ENCODE data around the gene TK1.
A peak's percentile ranks its signal among the peaks of the same experiment; 100 is the strongest.

TK1 gene

DNA sequence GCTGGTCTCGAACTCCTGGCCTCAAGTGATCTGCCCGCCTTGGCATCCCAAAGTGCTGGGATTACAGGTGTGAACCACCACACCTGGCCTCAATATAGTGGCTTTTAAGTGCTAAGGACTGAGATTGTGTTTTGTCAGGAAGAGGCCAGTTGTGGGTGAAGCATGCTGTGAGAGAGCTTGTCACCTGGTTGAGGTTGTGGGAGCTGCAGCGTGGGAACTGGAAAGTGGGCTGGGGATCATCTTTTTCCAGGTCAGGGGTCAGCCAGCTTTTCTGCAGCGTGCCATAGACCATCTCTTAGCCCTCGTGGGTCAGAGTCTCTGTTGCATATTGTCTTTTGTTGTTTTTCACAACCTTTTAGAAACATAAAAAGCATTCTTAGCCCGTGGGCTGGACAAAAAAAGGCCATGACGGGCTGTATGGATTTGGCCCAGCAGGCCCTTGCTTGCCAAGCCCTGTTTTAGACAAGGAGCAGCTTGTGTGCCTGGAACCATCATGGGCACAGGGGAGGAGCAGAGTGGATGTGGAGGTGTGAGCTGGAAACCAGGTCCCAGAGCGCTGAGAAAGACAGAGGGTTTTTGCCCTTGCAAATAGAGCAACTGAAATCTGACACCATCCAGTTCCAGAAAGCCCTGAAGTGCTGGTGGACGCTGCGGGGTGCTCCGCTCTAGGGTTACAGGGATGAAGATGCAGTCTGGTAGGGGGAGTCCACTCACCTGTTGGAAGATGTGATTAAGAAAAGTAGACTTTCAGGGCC, 32.7 kb upstream of the TK1 start:
- DNase-seq (ENCODE audit: low read depth in 2 of 2) = no peak

DNA sequence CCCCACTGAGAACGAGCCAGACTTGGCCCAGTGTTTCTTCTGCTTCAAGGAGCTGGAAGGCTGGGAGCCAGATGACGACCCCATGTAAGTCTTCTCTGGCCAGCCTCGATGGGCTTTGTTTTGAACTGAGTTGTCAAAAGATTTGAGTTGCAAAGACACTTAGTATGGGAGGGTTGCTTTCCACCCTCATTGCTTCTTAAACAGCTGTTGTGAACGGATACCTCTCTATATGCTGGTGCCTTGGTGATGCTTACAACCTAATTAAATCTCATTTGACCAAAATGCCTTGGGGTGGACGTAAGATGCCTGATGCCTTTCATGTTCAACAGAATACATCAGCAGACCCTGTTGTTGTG, 27.8 kb upstream of the TK1 start:
- DNase-seq (ENCODE audit: low read depth in 2 of 2) = no peak

DNA sequence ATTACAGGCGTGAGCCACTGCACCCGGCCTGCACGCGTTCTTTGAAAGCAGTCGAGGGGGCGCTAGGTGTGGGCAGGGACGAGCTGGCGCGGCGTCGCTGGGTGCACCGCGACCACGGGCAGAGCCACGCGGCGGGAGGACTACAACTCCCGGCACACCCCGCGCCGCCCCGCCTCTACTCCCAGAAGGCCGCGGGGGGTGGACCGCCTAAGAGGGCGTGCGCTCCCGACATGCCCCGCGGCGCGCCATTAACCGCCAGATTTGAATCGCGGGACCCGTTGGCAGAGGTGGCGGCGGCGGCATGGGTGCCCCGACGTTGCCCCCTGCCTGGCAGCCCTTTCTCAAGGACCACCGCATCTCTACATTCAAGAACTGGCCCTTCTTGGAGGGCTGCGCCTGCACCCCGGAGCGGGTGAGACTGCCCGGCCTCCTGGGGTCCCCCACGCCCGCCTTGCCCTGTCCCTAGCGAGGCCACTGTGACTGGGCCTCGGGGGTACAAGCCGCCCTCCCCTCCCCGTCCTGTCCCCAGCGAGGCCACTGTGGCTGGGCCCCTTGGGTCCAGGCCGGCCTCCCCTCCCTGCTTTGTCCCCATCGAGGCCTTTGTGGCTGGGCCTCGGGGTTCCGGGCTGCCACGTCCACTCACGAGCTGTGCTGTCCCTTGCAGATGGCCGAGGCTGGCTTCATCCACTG, 27.3 kb upstream of the TK1 start, which contains the start of gene BIRC5:
Gene BIRC5 (plus strand): TSS at position 238 of the 690 bp plus-strand sequence. CDS start 64 bp downstream, at position 302.
- DNase-seq (ENCODE audit: low read depth in 2 of 2) = peak; percentile 64 to 65

DNA sequence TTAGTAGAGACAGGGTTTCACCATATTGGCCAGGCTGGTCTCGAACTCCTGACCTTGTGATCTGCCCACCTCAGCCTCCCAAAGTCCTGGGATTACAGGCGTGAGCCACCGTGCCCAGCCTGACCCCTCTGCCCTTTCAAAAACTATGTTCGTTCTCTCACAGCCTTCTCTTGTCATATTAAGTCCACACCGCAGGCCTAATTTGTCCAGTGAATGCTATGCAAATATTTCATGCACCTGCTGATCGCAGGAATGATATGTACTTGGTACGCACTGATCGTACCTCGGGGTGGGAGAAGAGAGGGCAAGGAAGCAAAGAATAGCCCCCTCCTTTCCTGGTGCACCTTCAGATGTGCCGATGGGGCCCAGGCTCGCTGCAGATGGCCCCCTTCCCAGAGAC, 24.2 kb upstream of the TK1 start:
- no peak for DNase-seq (ENCODE audit: low read depth in 2 of 2)

DNA sequence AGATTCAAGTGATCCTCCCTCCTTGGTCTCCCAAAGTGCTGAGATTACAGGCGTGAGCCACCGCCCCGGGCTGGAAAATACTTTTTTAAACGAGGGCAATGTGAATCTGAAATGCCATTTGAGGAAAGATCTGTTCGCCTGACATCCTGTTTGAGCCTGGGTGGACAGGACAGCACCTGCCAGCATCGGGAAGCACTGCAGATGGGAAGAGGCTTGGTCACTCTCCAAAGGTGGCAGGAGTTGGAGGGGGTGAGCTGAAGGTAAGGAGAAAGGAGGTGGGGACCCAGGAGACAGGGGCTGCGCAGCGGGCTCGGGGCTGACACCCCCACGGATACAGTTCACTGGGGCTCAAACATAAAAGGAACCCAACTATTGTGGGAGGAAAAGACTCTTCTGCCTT, 23.3 kb upstream of the TK1 start:
- DNase-seq (ENCODE audit: low read depth in 2 of 2) = no peak

DNA sequence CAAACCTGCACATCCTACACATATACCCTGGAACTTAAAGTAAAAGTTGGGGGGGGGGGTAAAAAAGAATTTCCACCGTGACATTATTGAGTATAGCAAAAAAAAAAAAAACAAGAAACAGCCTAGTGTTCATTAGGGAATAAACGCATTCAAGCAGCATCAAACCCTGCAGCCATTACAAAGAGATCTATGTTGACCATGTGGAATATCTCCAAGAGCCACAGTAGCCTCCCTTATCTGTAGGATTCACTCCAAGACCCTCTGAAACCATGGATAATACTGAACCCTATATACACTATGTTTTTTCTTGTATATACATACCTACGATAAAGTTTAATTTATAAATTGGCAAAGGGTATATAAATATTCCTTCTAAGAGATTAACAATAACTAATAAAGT, 21.6 kb upstream of the TK1 start:
- no peak for DNase-seq (ENCODE audit: low read depth in 2 of 2)

DNA sequence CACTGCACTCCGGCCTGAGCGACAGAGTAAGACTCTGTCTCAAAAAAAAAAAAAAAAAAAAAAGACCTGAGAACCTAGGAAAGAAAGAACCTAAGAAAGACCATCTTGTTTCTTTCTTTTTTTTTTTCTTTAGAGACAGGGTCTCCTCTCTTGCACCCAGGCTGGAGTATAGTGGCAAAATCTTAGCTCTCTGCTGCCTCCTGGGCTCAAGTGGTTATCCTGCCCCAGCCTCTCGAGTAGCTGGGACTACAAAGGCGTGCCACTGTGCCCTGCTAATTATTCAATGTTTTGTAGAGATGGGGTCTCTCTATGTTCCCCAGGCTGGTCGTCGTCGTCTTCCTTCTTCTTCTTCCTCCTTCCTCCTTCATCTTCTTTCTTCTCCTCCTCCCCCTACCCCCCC, 19.4 kb upstream of the TK1 start:
- DNase-seq (ENCODE audit: low read depth in 2 of 2) = no peak

DNA sequence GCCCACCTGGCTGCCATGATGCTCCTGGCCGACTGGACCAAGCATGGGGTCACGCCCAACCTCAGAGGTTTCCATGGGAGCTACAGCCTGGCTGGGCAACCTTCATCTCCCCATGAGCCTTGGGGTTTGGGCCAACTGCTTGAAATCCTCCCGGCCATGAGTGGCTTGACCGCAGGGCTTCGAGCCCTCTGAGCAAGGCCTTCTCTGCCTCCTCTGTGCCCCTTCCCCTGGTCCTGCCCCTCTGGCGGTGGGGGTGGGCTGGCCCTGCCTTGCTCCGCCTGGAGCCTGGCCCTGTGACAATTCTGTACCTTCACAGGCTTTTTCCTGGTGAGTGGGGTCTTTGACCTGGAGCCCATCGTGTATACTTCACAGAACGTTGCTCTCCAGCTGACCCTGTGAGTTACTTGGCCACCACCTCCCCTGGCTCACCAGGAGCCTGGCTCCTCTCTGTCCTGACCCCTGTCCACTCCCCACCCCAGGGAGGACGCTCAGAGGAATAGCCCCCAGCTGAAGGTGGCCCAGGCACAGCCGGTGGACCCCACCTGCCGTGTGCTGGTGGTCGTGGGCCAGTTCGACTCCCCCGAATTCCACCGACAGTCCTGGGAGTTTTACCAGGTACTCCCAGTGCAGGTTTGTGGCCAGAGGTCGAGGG, 18.4 kb upstream of the TK1 start:
- DNase-seq (ENCODE audit: low read depth in 2 of 2) = no peak

DNA sequence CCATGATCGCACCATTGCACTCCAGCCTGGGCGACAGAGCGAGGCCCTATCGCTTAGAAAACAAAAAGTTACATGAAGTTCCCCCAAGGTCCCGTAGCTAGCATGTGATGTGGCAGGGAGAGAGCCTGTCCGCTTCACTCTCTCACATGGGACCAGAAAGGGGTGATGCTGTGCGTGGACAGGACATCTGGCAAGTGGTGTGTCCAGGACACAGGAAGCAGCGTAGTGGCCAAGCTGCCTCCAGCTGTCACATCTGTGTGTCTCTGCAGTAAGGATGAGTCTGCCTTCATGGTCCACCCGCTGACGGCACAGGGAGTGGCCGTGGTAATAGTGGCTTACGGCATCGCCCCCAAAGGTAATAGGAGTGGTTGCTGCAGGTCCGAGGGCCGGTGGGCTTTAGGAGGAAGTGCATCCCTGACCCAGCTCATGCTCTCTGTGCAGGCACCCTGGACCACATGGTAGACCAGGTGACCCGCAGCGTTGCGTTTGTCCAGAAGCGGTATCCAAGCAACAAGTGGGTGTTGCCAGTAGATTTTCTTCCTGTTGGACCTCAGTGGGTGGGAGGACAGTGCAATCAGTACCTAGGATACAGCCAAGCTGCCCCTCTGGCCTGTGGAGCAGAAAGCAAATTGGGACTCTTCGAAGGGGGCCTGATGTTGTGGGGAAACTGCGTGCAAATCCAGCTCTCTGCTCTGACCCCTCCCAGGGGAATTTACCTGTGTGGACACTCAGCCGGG, 17.7 kb upstream of the TK1 start:
- no peak for DNase-seq (ENCODE audit: low read depth in 2 of 2)

DNA sequence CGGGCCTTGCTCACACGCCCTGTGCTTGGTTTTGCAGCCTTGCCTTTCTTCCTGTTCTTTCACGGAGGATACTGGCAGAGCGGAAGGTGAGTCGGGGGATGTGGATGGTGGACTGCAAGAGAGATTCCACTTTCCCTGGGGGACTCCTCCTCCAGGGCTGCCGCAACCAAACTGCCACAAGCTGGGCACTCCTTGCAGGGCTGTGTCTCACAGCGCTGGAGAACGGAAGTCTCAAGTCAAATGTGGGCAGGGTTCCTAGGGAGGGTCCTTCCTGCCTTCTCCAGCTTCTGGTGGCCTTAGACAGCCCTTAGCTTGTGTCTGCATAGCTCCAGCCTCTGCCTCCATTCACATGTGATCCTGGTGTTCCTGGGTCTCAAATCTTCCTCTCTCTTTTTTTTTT, 15.8 kb upstream of the TK1 start:
- no peak for DNase-seq (ENCODE audit: low read depth in 2 of 2)

DNA sequence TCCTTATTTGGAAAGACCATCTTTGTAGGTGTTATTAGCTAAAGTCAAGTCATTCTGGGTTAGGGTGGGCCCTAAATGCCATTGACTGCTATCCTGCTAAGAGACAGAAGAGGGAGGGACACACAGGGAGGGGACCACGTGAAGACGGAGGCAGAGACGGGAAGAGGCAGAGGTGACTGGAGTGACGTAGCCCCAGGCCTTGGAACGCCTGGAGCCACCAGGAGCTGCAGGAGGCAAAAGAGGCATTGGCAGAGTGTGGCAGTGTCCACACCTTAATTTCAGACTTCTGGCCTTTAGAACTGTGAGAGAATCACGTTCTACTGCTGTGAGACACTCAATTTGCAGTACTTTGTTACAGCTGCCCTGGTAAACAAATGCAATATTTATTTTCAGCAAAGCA, 13.6 kb upstream of the TK1 start:
- no peak for DNase-seq (ENCODE audit: low read depth in 2 of 2)

DNA sequence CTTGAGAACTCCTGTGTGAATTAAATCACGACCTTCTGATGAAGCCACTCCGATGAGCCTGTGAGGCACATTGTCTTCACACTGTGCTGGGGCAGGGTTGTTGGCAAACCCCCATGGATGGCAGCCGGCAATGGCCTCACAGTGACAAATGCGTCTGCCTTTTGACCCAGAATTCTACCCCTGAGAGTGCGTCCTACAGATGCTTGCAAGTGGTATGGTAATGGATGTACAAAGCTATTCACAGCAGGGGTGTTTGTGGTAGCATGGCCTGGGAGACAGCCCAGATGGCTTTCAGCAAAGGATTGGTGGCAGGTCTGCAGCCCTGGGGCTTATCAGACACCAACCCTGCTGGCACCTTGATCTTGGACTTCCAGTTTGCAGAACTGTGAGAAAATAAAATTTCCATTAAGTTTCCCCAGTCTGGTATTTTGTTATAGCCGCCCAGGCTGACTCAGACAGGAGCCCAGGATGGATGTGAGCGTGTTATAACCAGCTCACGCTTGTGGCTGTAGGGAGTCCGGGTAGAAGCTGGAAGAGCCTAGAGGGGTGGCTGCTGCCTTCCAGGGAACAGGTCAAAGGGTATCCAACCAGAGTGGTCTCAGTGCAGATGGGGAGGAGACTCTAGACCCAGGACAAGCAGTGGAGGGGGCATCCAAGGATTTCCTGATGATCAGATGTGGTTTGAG, 10.4 kb upstream of the TK1 start:
- DNase-seq (ENCODE audit: low read depth in 2 of 2) = no peak

DNA sequence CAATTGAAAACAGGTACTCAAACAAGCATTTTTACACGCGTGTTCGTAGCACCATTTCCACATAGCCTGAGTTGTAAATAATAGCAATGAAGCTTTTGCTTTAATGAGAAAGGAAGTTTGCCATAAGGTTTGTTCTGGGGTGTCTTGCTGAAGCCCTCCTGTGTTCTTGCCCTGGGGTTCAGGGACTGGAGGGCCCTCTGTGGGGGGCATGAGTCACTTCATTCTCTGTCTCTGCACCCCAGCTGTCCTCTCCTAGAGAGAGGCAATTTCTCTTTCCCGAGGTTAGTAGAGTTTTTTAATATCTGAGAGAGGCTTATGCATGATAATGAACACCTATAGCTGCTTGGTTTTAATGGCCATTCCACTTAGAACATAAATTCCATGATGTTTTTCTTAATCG, 9.9 kb upstream of the TK1 start:
- DNase-seq (ENCODE audit: low read depth in 2 of 2) = no peak

DNA sequence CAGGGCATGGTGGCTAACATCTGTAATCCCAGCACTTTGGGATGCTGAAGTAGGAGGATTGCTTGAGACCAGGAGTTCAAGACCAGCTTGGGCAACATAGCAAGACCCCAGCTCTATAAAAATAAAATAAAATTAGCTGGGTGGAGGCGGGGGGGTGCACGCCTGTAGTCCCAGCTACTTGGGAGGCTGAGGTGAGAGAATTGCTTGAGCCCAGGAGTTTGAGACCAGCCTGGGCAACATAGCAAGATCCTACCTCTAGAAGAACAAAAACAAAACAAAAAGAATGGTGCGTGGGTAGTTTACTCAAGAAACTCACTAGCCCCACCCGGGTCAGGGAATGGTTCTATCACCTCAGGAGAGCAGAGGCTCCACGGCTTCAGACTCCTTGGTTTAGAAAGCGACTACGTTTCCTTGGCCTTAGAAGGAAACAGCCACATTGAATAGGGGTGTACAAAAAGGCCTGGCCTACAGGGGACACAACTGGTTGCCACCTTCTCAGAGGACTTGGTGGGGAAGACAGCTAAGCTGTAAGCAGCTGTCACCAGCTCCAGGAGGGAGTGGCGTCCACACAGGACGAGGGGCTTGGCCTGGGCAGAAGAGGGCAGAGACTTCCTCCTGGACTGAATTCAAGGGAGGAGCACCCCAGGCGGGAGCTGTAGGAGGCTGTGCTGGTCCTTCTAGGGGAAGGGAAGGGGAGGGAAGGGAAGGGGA, 716 bp downstream of the TK1 start:
- no peak for DNase-seq (ENCODE audit: low read depth in 2 of 2)

DNA sequence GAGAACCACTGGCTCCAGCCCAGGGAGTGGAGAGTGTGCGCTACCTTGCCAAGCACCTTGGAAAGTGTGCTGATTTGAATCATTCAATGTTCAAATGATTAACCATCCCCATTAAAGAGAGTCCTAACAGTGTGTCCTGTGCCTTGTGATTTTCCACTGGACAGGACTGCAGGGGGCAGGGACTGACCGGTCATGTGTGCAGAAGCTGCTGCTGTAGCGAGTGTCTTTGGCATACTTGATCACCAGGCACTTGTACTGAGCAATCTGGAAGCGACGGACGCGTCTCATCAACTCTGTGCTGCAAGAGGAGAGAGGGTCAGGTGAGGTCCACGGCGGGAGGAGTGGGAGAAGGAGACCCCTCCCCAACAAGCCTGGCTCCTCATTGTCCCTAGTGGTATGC, 2.0 kb downstream of the TK1 start:
- no peak for DNase-seq (ENCODE audit: low read depth in 2 of 2)

DNA sequence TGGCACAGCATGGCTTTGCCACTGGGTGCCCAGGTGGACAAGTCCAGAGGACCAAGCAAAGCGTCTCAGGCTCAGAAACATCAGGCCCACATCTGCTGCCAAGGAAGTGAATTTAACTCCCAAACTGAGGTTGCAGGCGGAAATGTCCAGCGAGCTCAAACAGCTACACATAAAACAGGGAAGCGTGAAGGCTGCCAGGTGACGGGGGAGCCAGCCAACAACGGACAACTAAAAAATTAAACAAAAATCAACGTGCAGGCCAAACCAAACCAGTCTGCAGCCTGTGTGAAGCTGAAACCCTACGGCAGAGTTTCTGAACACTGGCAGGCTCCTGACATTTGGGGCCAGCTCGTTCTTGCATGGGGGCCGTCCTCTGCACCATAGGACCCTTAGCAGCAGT, 2.5 kb downstream of the TK1 start:
- DNase-seq (ENCODE audit: low read depth in 2 of 2) = no peak

DNA sequence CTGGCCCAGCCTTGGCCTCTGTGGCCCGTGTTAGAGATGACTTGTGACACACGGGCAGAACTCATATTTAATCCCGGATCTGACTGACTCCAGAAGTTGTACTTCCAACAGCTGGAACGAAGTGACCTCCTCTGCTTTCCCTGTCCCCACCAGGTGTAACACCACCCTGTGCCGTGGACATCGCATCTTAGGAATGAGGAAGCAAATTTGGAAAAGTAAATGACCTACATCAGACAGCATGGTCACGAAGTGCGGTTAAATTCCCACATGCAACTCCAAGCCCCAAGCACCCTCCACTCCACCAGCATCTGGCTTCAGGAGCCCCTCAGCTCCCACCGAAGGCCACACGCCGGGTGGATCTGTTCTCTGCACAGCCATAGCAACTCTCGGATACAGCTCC, 2.9 kb downstream of the TK1 start:
- DNase-seq (ENCODE audit: low read depth in 2 of 2) = no peak

DNA sequence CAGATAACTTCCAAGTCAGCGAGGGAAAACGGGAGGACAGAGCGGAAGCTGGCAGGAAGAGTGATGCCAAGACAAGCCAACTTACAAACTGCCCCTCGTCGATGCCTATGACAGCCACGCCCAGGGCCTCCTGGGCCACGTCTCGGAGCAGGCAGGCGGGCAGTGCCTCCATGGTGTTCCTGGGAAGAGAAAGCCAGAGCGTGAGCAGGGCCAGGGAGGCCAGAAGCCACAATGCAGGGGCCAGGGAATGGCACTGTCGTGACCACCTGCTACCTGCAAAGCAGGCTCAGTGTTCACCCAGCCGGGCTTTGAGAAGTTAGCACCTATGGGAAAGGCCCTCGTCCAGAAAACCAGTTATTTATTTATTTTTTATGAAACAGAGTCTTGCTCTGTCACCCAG, 4.3 kb downstream of the TK1 start:
- DNase-seq (ENCODE audit: low read depth in 2 of 2) = no peak

DNA sequence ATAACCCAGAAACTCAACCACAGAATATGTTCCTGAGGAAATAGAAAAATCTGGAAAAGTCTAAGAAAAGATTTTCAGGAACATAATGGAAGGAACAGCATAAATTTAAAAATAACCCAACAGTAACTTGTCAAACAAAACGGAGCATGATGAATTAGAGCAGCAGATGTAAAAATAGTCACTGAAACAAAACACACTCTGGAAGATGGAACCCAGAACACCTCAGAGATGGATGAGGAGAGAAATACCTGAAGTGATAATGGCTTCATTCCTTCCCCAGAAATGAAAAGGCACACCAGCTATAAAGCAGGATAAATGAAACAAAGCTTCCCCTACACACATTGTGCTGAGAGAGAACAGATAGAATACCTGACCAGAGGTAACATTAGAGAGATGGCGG, 6.3 kb downstream of the TK1 start:
- DNase-seq (ENCODE audit: low read depth in 2 of 2) = no peak

DNA sequence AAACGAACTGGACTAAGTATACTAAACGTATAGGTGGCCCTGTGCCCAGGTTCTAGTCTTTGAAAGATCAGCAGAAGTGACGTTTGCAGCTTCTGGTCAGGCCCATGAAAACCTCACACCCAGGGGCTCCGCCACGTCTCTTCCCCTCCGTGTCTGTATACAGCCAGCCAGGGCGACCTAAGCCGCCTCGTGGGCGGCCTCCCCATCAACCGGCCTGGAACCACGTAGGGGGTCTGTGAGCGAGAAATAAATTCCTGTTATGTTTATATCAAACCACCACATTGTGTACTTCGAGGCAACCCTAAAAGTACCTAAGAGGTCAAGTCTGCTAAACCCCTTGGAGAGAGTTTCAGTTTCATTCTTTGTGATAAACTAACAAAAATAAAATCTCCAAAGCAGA, 6.8 kb downstream of the TK1 start:
- no peak for DNase-seq (ENCODE audit: low read depth in 2 of 2)

DNA sequence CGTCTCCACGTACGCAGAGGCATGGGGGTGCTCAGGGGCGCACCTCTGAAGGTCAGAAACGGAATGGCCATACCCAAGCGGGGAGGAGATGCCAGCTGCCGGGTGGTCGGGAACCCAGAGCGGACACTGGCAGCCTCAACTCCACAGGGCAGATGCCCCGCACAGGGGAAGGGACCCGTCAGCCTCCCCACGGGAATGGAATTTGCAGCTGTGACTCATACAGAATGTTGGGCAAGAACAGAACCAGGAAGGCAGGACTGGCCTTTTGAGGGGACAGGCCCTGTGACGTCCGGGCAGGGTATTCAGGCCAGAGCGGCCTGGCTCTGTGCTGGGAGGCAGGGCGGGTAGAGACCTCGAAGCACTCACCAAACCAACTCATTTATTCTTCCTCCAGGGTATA, 7.5 kb downstream of the TK1 start:
- DNase-seq (ENCODE audit: low read depth in 2 of 2) = no peak

Measured in fibroblast of skin of left quadriceps (primary cell).